Tibial nerve (tissue), 3 donors: ENCODE measurements around the gene APLN.

Experiments
- POLR2A ChIP-seq, 2 donors: fragments of 450-650 bp; IDR thresholded peaks; one replicate each; pipeline ENCODE4 v1.6.1; 2017; ENCODE audit warnings: antibody characterized with exemption in 2 of 2, mild to moderate bottlenecking in 2 of 2, moderate library complexity in 2 of 2
- TF ChIP-seq, protein P1 (sequence below), 5 experiments: fragments of 200-600 bp in 3 of 5; fragments of 450-650 bp in 2 of 5; sonication (generic) in 3 of 5; IDR thresholded peaks; one replicate each; pipeline ENCODE4 v1.5.1; 2016 to 2019; ENCODE audit warnings: antibody characterized with exemption in 5 of 5, mild to moderate bottlenecking in 3 of 5, moderate library complexity in 2 of 5

- TF ChIP-seq, protein P1, sequence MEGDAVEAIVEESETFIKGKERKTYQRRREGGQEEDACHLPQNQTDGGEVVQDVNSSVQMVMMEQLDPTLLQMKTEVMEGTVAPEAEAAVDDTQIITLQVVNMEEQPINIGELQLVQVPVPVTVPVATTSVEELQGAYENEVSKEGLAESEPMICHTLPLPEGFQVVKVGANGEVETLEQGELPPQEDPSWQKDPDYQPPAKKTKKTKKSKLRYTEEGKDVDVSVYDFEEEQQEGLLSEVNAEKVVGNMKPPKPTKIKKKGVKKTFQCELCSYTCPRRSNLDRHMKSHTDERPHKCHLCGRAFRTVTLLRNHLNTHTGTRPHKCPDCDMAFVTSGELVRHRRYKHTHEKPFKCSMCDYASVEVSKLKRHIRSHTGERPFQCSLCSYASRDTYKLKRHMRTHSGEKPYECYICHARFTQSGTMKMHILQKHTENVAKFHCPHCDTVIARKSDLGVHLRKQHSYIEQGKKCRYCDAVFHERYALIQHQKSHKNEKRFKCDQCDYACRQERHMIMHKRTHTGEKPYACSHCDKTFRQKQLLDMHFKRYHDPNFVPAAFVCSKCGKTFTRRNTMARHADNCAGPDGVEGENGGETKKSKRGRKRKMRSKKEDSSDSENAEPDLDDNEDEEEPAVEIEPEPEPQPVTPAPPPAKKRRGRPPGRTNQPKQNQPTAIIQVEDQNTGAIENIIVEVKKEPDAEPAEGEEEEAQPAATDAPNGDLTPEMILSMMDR (IDR thresholded peaks at IDR 0.05), result no peak
- TF ChIP-seq POLR2A (IDR thresholded peaks at IDR 0.05), result no peak
Observed at GRCh38 chrX:129629837-129630236, 24.9 kb downstream of the APLN start.
